Measurements from ENCODE around the gene GIT2. TPM values are rescaled to one million over a fixed set of nuclear protein-coding genes. Genes with fewer than 3 reads are reported as not detected.

GIT2 gene
- total and polyA plus RNA-seq, 2 of the 13 experiments (the other 11 are each of a cell fraction or from before 2014, with no cell fraction given), result 18.4 to 19.8 TPM

DNA sequence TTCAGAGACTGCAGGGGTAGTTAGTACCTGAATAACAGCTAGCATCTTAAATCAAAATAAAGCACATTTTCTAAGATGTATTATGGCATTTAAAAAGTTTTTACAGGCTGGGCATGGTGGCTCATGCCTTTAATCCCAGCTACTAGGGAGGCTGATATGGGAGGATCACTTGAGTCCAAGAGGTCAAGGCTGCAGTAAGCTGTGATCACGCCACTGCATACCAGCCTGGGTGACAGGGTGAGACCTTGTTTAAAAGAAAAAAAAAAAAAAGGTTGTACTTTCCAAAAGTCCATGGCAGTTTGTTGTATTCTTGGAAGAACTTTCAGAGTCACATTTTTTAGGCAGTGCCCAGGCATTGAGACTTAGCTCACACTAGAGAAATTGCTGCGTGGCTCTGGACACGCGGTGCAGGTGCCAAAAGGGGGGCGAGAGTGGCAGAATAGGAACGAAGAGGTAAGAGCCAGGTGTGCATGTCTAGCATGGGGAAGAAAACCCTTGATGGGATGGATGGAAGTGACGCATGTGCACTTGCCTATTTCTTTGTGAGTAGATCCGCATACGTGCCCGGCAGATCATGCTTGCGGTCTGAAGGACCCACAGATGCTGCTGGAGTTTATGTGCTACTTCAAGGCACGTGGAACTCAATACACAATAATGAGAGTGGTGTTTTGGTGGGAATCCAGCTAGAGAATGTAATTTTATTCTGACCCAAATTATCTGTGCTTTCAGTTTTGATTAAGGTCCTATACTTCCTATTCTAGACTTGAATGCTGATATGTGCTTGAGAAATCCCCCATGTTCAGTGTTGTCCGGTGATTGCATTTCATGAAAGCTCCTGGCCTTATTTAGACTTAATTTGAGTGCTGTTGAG lies 14.9 kb upstream of the GIT2 start (continued):
- TF ChIP-seq NFYB (CRISPR knock-in tag; IDR thresholded peaks at IDR 0.05) (no peak), ZNF709 (CRISPR knock-in tag; IDR thresholded peaks at IDR 0.05) (no peak), ZNF660 (CRISPR knock-in tag; IDR thresholded peaks at IDR 0.05; ENCODE audit: borderline replicate concordance, low read depth) (no peak), ZNF350 (CRISPR knock-in tag; IDR thresholded peaks at IDR 0.05; ENCODE audit: borderline replicate concordance, low read depth) (0 out of 2 replicates have a peak, but pooled peaks have one; percentile 26), HDAC6 (IDR thresholded peaks at IDR 0.05; ENCODE audit: low read depth, low read length) (no peak), ZNF670 (CRISPR knock-in tag; IDR thresholded peaks at IDR 0.05; ENCODE audit: borderline replicate concordance) (no peak), MED8 (CRISPR knock-in tag; IDR thresholded peaks at IDR 0.05; ENCODE audit: insufficient replicate concordance) (no peak), ELF4 (CRISPR knock-in tag; IDR thresholded peaks at IDR 0.05; ENCODE audit: borderline replicate concordance) (no peak), ZNF205 (CRISPR knock-in tag; IDR thresholded peaks at IDR 0.05) (no peak), RAD51 (IDR thresholded peaks at IDR 0.05; ENCODE audit: borderline replicate concordance) (no peak), SATB2 (CRISPR knock-in tag; IDR thresholded peaks at IDR 0.05) (no peak), ZNF446 (CRISPR knock-in tag; IDR thresholded peaks at IDR 0.05) (no peak), HDAC2 (CRISPR knock-in tag; IDR thresholded peaks at IDR 0.05) (peak; percentile 63; the same call in 1 of the 2 replicates), ZNF724P (CRISPR knock-in tag; IDR thresholded peaks at IDR 0.05; ENCODE audit: borderline replicate concordance) (no peak), DNMT1 (CRISPR knock-in tag; IDR thresholded peaks at IDR 0.05) (no peak), SAFB2 (CRISPR knock-in tag; IDR thresholded peaks at IDR 0.05; ENCODE audit: borderline replicate concordance, low read depth) (no peak)
- TF ChIP-seq, protein P1, sequence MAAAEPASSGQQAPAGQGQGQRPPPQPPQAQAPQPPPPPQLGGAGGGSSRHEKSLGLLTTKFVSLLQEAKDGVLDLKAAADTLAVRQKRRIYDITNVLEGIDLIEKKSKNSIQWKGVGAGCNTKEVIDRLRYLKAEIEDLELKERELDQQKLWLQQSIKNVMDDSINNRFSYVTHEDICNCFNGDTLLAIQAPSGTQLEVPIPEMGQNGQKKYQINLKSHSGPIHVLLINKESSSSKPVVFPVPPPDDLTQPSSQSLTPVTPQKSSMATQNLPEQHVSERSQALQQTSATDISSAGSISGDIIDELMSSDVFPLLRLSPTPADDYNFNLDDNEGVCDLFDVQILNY (CRISPR knock-in tag; conservative IDR thresholded peaks at IDR 0.05), result no peak
- TF ChIP-seq, protein P2, sequence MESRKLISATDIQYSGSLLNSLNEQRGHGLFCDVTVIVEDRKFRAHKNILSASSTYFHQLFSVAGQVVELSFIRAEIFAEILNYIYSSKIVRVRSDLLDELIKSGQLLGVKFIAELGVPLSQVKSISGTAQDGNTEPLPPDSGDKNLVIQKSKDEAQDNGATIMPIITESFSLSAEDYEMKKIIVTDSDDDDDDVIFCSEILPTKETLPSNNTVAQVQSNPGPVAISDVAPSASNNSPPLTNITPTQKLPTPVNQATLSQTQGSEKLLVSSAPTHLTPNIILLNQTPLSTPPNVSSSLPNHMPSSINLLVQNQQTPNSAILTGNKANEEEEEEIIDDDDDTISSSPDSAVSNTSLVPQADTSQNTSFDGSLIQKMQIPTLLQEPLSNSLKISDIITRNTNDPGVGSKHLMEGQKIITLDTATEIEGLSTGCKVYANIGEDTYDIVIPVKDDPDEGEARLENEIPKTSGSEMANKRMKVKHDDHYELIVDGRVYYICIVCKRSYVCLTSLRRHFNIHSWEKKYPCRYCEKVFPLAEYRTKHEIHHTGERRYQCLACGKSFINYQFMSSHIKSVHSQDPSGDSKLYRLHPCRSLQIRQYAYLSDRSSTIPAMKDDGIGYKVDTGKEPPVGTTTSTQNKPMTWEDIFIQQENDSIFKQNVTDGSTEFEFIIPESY (CRISPR knock-in tag; IDR thresholded peaks at IDR 0.05), result no peak
- TF ChIP-seq, protein P3, sequence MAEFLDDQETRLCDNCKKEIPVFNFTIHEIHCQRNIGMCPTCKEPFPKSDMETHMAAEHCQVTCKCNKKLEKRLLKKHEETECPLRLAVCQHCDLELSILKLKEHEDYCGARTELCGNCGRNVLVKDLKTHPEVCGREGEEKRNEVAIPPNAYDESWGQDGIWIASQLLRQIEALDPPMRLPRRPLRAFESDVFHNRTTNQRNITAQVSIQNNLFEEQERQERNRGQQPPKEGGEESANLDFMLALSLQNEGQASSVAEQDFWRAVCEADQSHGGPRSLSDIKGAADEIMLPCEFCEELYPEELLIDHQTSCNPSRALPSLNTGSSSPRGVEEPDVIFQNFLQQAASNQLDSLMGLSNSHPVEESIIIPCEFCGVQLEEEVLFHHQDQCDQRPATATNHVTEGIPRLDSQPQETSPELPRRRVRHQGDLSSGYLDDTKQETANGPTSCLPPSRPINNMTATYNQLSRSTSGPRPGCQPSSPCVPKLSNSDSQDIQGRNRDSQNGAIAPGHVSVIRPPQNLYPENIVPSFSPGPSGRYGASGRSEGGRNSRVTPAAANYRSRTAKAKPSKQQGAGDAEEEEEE (CRISPR knock-in tag; IDR thresholded peaks at IDR 0.05; ENCODE audit: borderline replicate concordance), result no peak
- TF ChIP-seq, protein P4, sequence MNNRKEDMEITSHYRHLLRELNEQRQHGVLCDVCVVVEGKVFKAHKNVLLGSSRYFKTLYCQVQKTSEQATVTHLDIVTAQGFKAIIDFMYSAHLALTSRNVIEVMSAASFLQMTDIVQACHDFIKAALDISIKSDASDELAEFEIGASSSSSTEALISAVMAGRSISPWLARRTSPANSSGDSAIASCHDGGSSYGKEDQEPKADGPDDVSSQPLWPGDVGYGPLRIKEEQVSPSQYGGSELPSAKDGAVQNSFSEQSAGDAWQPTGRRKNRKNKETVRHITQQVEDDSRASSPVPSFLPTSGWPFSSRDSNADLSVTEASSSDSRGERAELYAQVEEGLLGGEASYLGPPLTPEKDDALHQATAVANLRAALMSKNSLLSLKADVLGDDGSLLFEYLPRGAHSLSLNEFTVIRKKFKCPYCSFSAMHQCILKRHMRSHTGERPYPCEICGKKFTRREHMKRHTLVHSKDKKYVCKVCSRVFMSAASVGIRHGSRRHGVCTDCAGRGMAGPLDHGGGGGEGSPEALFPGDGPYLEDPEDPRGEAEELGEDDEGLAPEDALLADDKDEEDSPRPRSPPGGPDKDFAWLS (CRISPR knock-in tag; IDR thresholded peaks at IDR 0.05; ENCODE audit: borderline replicate concordance), result no peak
- TF ChIP-seq, protein P5, sequence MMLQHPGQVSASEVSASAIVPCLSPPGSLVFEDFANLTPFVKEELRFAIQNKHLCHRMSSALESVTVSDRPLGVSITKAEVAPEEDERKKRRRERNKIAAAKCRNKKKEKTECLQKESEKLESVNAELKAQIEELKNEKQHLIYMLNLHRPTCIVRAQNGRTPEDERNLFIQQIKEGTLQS (CRISPR knock-in tag; IDR thresholded peaks at IDR 0.05), result no peak

Data from HepG2 (cell line).